H1 (cell line): ENCODE data around the gene PRKCA. TPM values are rescaled to one million over a fixed set of nuclear protein-coding genes. Genes with fewer than 3 reads are reported as not detected.

Source experiments
- CTCF ChIA-PET: fragments of 300-600 bp; sonication (Branson Sonifier 250); formaldehyde crosslinking; loops from one replicate; lab custom pipeline; 2021; ENCODE audit not compliant: partially characterized antibody; lab: Charles Lee
- POLR2A ChIA-PET: fragments of 300-600 bp; sonication (Branson Sonifier 250); formaldehyde crosslinking; loops from one replicate; lab custom pipeline; 2021; ENCODE audit warnings: inconsistent platforms; ENCODE audit not compliant: partially characterized antibody; lab: Charles Lee
- DNase-seq, 2 experiments: peaks; one replicate each; pipeline versions ENCODE4 v3.0.0 to v3.0.0-alpha.2; 2010 to 2022; ENCODE audit warnings: low spot score in 2 of 2, low read depth in 1 of 2, mixed read lengths in 1 of 2
- FAIRE-seq: peaks from 2 replicates; lab custom pipeline; 2011; peaks lifted over from hg19 to GRCh38; lab: Jason Lieb, UNC
- H2AFZ ChIP-seq: 2 replicates; pipeline ENCODE4 v1.8.1; 2012; ENCODE audit warnings: low read length, inconsistent platforms
- H2AK5ac ChIP-seq: 2 replicates; pipeline ENCODE4 v1.6.1; 2013; ENCODE audit warnings: low read depth, low read length
- H2BK120ac ChIP-seq: replicated peaks from 2 replicates; pipeline ENCODE3; 2013; ENCODE audit warnings: low read depth, low read length, inconsistent platforms
- H2BK12ac ChIP-seq: 2 replicates; pipeline ENCODE4 v1.6.1; 2013; ENCODE audit warnings: low read depth, low read length
- H2BK15ac ChIP-seq: 2 replicates; pipeline ENCODE4 v1.6.1; 2013; ENCODE audit warnings: low read length
- H2BK20ac ChIP-seq: 2 replicates; pipeline ENCODE4 v1.6.1; 2013; ENCODE audit warnings: low read length
- H2BK5ac ChIP-seq: 2 replicates; pipeline ENCODE4 v1.6.1; 2013; ENCODE audit warnings: low read depth, low read length
- H3K14ac ChIP-seq: 2 replicates; pipeline ENCODE4 v1.6.1; 2013; ENCODE audit warnings: inconsistent platforms; ENCODE audit not compliant: insufficient read length
- H3K18ac ChIP-seq: 2 replicates; pipeline ENCODE4 v1.6.1; 2013; ENCODE audit warnings: low read length; ENCODE audit errors: extremely low read depth
- H3K23ac ChIP-seq: 2 replicates; pipeline ENCODE4 v1.6.1; 2013; ENCODE audit warnings: inconsistent platforms; ENCODE audit not compliant: insufficient read length
- H3K23me2 ChIP-seq: 2 replicates; pipeline ENCODE4 v1.6.1; 2013; ENCODE audit warnings: low read depth, low read length
- H3K27ac ChIP-seq: 2 replicates; pipeline ENCODE4 v1.6.1; 2011; ENCODE audit warnings: low read depth, low read length, inconsistent platforms
- H3K27me3 ChIP-seq, 4 experiments: replicated peaks in 1 of 4; 1 replicate in 1 of 4; 2 replicates in 3 of 4; pipeline versions ENCODE4 v1.6.1 to v1.8.1; 2011 to 2013; ENCODE audit warnings: low read length in 3 of 4, mild to moderate bottlenecking in 3 of 4, inconsistent platforms in 2 of 4, mixed read lengths in 2 of 4, moderate library complexity in 1 of 4; ENCODE audit not compliant: control insufficient read depth in 3 of 4, insufficient read depth in 3 of 4; ENCODE audit errors: extremely low read depth in 1 of 4
- H3K36me3 ChIP-seq, 4 experiments: 2 replicates each; pipeline versions ENCODE4 v1.6.1 to v1.8.1; 2011 to 2013; ENCODE audit warnings: mild to moderate bottlenecking in 4 of 4, low read length in 3 of 4, moderate library complexity in 2 of 4, control low read depth in 1 of 4, inconsistent platforms in 1 of 4; ENCODE audit not compliant: insufficient read depth in 4 of 4, control insufficient read depth in 2 of 4
- H3K4ac ChIP-seq: replicated peaks from 2 replicates; pipeline ENCODE3; 2013; ENCODE audit warnings: low read length, low read depth, mixed read lengths, inconsistent platforms; ENCODE audit not compliant: insufficient read length
- H3K4me1 ChIP-seq, 4 experiments: replicated peaks in 1 of 4; 1 replicate in 1 of 4; 2 replicates in 3 of 4; pipeline versions ENCODE4 v1.6.1 to v1.8.1; 2011 to 2013; ENCODE audit warnings: low read length in 3 of 4, inconsistent platforms in 2 of 4, mixed read lengths in 1 of 4; ENCODE audit not compliant: insufficient read depth in 4 of 4, control insufficient read depth in 3 of 4
- H3K4me2 ChIP-seq, 2 experiments: 2 replicates each; pipeline versions ENCODE4 v1.6.1 to v1.8.1; 2011 to 2013; ENCODE audit warnings: low read depth in 2 of 2, low read length in 2 of 2, control low read depth in 1 of 2, inconsistent platforms in 1 of 2, mild to moderate bottlenecking in 1 of 2; ENCODE audit not compliant: insufficient read depth in 1 of 2
- H3K4me3 ChIP-seq, 4 experiments: fragments of 200-600, 300-600 bp in 1 of 4; sonication (generic), shearing (Covaris generic), sonication (Bioruptor Twin) in 1 of 4; 2 replicates each; pipeline versions ENCODE4 v1.5.1 to v1.8.1; 2011 to 2016; ENCODE audit warnings: low read length in 4 of 4, low read depth in 3 of 4, control low read depth in 2 of 4, inconsistent platforms in 2 of 4, mild to moderate bottlenecking in 2 of 4, mixed read lengths in 1 of 4, moderate library complexity in 1 of 4; ENCODE audit not compliant: insufficient read depth in 2 of 4; ENCODE audit errors: extremely low read depth in 1 of 4
- H3K56ac ChIP-seq: replicated peaks from 2 replicates; pipeline ENCODE3; 2013; ENCODE audit warnings: low read depth, mild to moderate bottlenecking, mixed read lengths, low read length, inconsistent platforms; ENCODE audit not compliant: insufficient read length
- H3K79me1 ChIP-seq: 2 replicates; pipeline ENCODE4 v1.6.1; 2013; ENCODE audit warnings: low read depth, low read length, control low read depth
- H3K79me2 ChIP-seq, 2 experiments: 2 replicates each; pipeline versions ENCODE4 v1.6.1 to v1.8.1; 2012 to 2013; ENCODE audit warnings: low read length in 2 of 2, mild to moderate bottlenecking in 2 of 2, inconsistent platforms in 1 of 2; ENCODE audit not compliant: insufficient read depth in 2 of 2, control insufficient read depth in 1 of 2
- H3K9ac ChIP-seq, 4 experiments: replicated peaks in 1 of 4; 1 replicate in 1 of 4; 2 replicates in 3 of 4; pipeline versions ENCODE4 v1.6.1 to v1.8.1; 2011 to 2013; ENCODE audit warnings: low read depth in 3 of 4, low read length in 3 of 4, control low read depth in 2 of 4, mild to moderate bottlenecking in 2 of 4, moderate library complexity in 2 of 4, inconsistent platforms in 1 of 4; ENCODE audit errors: extremely low read depth in 1 of 4
- H3K9me3 ChIP-seq, 2 experiments: 2 replicates each; pipeline versions ENCODE4 v1.6.1 to v1.8.1; 2012 to 2013; ENCODE audit warnings: mild to moderate bottlenecking in 2 of 2, moderate library complexity in 2 of 2, control low read depth in 1 of 2, inconsistent platforms in 1 of 2, low read depth in 1 of 2, low read length in 1 of 2, mixed read lengths in 1 of 2; ENCODE audit not compliant: insufficient read depth in 2 of 2
- H4K20me1 ChIP-seq, 2 experiments: replicated peaks in 1 of 2; 2 replicates each; pipeline versions ENCODE3 to v1.8.1; 2011 to 2013; ENCODE audit warnings: inconsistent platforms in 2 of 2, low read length in 2 of 2, mild to moderate bottlenecking in 1 of 2; ENCODE audit not compliant: insufficient read depth in 2 of 2, control insufficient read depth in 1 of 2
- H4K5ac ChIP-seq: 2 replicates; pipeline ENCODE4 v1.6.1; 2013; ENCODE audit warnings: low read length, low read depth, mixed read lengths, inconsistent platforms; ENCODE audit not compliant: insufficient read length
- H4K8ac ChIP-seq: 2 replicates; pipeline ENCODE4 v1.8.0; 2013; ENCODE audit warnings: mild to moderate bottlenecking, moderate library complexity, low read length, inconsistent platforms; ENCODE audit not compliant: insufficient read depth; ENCODE audit errors: extremely low read depth
- H4K91ac ChIP-seq: replicated peaks from 2 replicates; pipeline ENCODE3; 2013; ENCODE audit warnings: low read length, mixed read lengths, inconsistent platforms; ENCODE audit not compliant: insufficient read length
- EZH2 ChIP-seq: fragments of 200-600 bp; sonication (generic); IDR thresholded peaks from 2 replicates; pipeline ENCODE4 v1.7.1; 2012; ENCODE audit warnings: low read depth, mild to moderate bottlenecking, moderate library complexity, low read length, inconsistent platforms; ENCODE audit not compliant: severe bottlenecking
- FOSL1 ChIP-seq: IDR thresholded peaks from 2 replicates; pipeline ENCODE4 v1.6.1; 2011; ENCODE audit warnings: mild to moderate bottlenecking, low read depth, low read length, moderate library complexity; ENCODE audit not compliant: insufficient read depth
- GTF2F1 ChIP-seq: IDR thresholded peaks from 2 replicates; pipeline ENCODE4 v1.6.1; 2012; ENCODE audit warnings: low read depth, low read length, improper control_type of control experiment, borderline replicate concordance
- POLR2A ChIP-seq, 2 experiments: IDR thresholded peaks; 1 replicate in 1 of 2; 2 replicates in 1 of 2; pipeline ENCODE4 v1.6.1; 2011; ENCODE audit warnings: low read depth in 2 of 2, low read length in 2 of 2, mild to moderate bottlenecking in 2 of 2; ENCODE audit errors: control extremely low read depth in 1 of 2
- POLR2AphosphoS5 ChIP-seq: IDR thresholded peaks from 2 replicates; pipeline ENCODE4 v1.6.1; 2011; ENCODE audit warnings: low read depth, low read length
- SAP30 ChIP-seq: fragments of 300-600 bp; sonication (generic); IDR thresholded peaks from 2 replicates; pipeline ENCODE4 v1.7.1; 2012; ENCODE audit warnings: low read length, moderate library complexity, mild to moderate bottlenecking, inconsistent platforms; ENCODE audit not compliant: insufficient read depth, insufficient replicate concordance
- SIN3A ChIP-seq, 2 experiments: IDR thresholded peaks in 1 of 2; conservative IDR thresholded peaks in 1 of 2; 2 replicates each; pipeline ENCODE4 v1.6.1; 2011 to 2012; ENCODE audit warnings: low read length in 2 of 2, improper control_type of control experiment in 1 of 2, low read depth in 1 of 2, mild to moderate bottlenecking in 1 of 2
- SIRT6 ChIP-seq: IDR thresholded peaks from one replicate; pipeline ENCODE4 v1.7.1; 2012; ENCODE audit warnings: low read length, inconsistent platforms
- TAF1 ChIP-seq: IDR thresholded peaks from 2 replicates; pipeline ENCODE4 v1.6.1; 2011; ENCODE audit warnings: mild to moderate bottlenecking, low read depth, low read length
- ZNF274 ChIP-seq: IDR thresholded peaks from 2 replicates; pipeline ENCODE4 v1.7.0; 2012; ENCODE audit warnings: low read length, borderline replicate concordance; ENCODE audit errors: extremely low read depth
- WGBS, 2 experiments: shearing (Covaris generic) in 1 of 2; methylation state at CpG; one replicate each; pipeline versions ENCODE4 v1.1.6 to v1.1.7; 2013 to 2015; ENCODE audit warnings: low lambda C conversion rate in 2 of 2, mixed read lengths in 2 of 2, inconsistent platforms in 1 of 2, low coverage in 1 of 2, missing lambda C conversion rate in 1 of 2; ENCODE audit not compliant: insufficient replicate concordance in 2 of 2, insufficient coverage in 1 of 2, insufficient read length in 1 of 2; ENCODE audit errors: extremely low coverage in 1 of 2, missing lambda C conversion rate in 1 of 2; 5-methylcytosine and 5-hydroxymethylcytosine counted together
- polyA plus RNA-seq, 7 experiments: library from polyadenylated mRNA; depleted of rRNA in 3 of 7; stranded (reverse) in 5 of 7; unstranded in 2 of 7; fragments of >200 nt in 5 of 7; fragments of 200-250 nt in 2 of 7; gene quantifications; 1 replicate in 5 of 7; 2 replicates in 1 of 7; 4 replicates in 1 of 7; pipeline versions ENCODE4 v1.2.1 to v1.2.3, GENCODE V29; 2011 to 2013; ENCODE audit warnings: missing spikeins in 2 of 7, mixed read lengths in 2 of 7
- total RNA-seq: library from RNA; stranded (reverse); fragmentation: NEBNext Ultra II Directional; extraction: Animal tissue kit (Norgen Biotek cat#: 25700); gene quantifications from 2 replicates; pipeline ENCODE4 v1.2.1, GENCODE V29; 2021
- TF ChIP-seq, protein P1 (sequence below): IDR thresholded peaks from 2 replicates; pipeline ENCODE4 v1.6.1; 2012; ENCODE audit warnings: inconsistent platforms
- TF ChIP-seq, protein P2 (sequence below): IDR thresholded peaks from 2 replicates; pipeline ENCODE4 v1.6.1; 2012; ENCODE audit warnings: low read length, inconsistent platforms

The PRKCA gene
- total and polyA plus RNA-seq, 2 of the 8 experiments (the other 6 are each of a cell fraction or from before 2014, with no cell fraction given): 5.8 to 17.8 TPM

DNA sequence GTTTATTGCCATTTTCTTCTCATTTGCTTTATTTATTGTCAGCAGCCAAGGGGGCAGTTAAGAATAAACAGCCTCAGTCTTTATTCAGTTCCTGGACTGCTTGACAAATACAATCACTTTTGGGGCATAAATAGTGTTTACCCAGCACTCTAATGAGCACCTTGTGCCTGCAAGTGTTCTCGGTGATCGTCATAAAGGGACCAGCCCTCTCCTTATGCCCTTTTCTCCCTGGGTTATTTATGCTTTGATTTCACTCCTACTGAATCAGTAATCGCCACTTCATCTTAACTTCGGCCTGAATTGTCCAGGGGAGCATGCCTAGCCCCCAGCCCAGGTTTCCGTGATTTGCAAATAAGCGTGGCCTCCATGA lies 476.8 kb downstream of the PRKCA start:
- Histone ChIP-seq H3K4ac (no peak overlapping the region), H3K23me2 (no peaks in the 10 kb centered on the region), H4K91ac (peak overlapping the region; percentile 83), H3K27me3 (no peaks in the 10 kb centered on the region), H2BK20ac (peak overlapping the region; percentile 16; the same call in 1 of the 2 replicates), H4K8ac (no peak overlapping the region), H3K79me1 (no peaks in the 10 kb centered on the region), H2AFZ (no peak overlapping the region), H3K9me3 (no peaks in the 10 kb centered on the region), H2BK15ac (no peak overlapping the region), H4K5ac (no peak overlapping the region), H3K9ac (no peak overlapping the region), H3K79me2 (no peaks in the 10 kb centered on the region), H3K14ac (no peak overlapping the region), H3K4me2 (no peak overlapping the region), H3K4me1 (peaks cover 6 to 32% (median 27%) of the 10 kb centered on the region in 4 experiments), H4K20me1 (no peaks in the 10 kb centered on the region), H3K56ac (no peak overlapping the region), H3K4me3 (no peak overlapping the region), H3K18ac (no peak overlapping the region), H2BK5ac (no peak overlapping the region), H3K23ac (no peak overlapping the region), H3K27ac (no peak overlapping the region), H2BK120ac (peak overlapping the region; percentile 50), H2BK12ac (peak overlapping the region; percentile 40; the same call in 1 of the 2 replicates), H3K36me3 (no peaks in the 10 kb centered on the region), H2AK5ac (no peak overlapping the region)
- ChIA-PET CTCF (interaction anchor here (0.6 to 0.7 kb wide), 2 partner anchors 24 to 173 kb away, joined by 3 read pairs; no protein-coding TSS in a partner anchor), POLR2A (no interaction called here)
- no peak for TF ChIP-seq SIN3A (conservative IDR thresholded peaks at IDR 0.05 in 1 of 2, IDR thresholded peaks at IDR 0.05 in 1 of 2; ENCODE audit: low read depth in 1 of 2, low read length in 2 of 2)
- no peak for TF ChIP-seq GTF2F1
- no peak for TF ChIP-seq SIRT6
- TF ChIP-seq POLR2AphosphoS5: no peak
- TF ChIP-seq FOSL1: no peak
- TF ChIP-seq POLR2A (IDR thresholded peaks at IDR 0.05; ENCODE audit: control extremely low read depth in 1 of 2, low read depth in 2 of 2, low read length in 2 of 2): no peak
- TF ChIP-seq, protein P1, sequence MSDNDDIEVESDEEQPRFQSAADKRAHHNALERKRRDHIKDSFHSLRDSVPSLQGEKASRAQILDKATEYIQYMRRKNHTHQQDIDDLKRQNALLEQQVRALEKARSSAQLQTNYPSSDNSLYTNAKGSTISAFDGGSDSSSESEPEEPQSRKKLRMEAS: no peak
- TF ChIP-seq, protein P2, sequence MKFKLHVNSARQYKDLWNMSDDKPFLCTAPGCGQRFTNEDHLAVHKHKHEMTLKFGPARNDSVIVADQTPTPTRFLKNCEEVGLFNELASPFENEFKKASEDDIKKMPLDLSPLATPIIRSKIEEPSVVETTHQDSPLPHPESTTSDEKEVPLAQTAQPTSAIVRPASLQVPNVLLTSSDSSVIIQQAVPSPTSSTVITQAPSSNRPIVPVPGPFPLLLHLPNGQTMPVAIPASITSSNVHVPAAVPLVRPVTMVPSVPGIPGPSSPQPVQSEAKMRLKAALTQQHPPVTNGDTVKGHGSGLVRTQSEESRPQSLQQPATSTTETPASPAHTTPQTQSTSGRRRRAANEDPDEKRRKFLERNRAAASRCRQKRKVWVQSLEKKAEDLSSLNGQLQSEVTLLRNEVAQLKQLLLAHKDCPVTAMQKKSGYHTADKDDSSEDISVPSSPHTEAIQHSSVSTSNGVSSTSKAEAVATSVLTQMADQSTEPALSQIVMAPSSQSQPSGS: no peak
- TF ChIP-seq ZNF274: no peak
- no peak for TF ChIP-seq TAF1
- TF ChIP-seq EZH2: no peak
- no peak for TF ChIP-seq SAP30
- WGBS, 2 experiments: 79% methylated on average over 6 of the region's 6 CpGs; no CpG with 5 or more reads in 1 of the 2 experiments
- FAIRE-seq: no peak
- DNase-seq: no peak
